ENCODE measurements around the gene CPNE1. TPM values are rescaled to one million over a fixed set of nuclear protein-coding genes. Genes with fewer than 3 reads are reported as not detected.
A peak's percentile ranks its signal among the peaks of the same experiment; 100 is the strongest.
"Not testable (repeated sequence)": the region's sequence is repeated elsewhere in the genome, so short reads cannot be mapped to it uniquely, and the experiment has no call there.

The CPNE1 gene
- total RNA-seq, 1 donor from 2014 or later, result 200 TPM

DNA sequence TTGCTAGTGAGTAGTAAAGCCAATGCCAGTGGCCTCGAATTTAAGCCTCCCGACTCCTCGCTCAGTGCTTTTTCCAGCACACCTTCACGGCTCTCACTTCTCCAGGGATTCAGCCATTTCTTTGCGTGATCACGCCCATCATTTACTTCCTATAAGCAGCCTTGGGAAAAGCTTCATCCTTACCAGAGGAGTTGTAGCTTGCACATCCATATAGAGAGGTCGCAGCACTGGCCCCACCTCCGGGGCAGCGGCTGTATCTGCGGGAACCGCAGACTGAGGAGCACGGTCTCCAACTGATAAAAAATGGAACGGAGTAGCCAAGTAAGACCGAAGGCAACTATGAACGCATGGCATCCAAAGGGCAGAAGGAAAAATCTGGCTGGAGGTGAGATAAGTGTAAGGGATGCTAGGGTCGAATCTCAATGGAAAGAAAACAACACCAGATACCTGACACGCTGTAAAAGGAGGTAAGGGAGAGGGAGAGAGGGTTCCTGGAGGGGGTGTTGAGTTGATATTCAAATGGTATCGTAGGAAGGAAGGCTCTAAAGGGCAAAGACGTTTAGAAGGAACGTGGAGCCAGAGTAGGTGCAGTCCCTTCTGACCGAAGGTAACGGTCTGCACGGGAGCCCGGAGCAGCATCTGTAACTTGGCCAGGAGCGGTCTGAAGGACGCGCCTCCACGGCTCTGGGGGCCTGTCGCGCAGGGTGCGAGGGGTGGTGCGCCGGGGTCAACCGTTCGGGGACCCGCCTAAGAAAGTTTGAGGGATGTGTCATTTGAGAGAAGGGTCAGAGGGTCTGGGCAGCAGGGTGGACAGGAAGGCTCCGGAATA lies 33.8 kb upstream of the CPNE1 start:
- DNase-seq (ENCODE audit: low spot score), result peak; percentile 32

DNA sequence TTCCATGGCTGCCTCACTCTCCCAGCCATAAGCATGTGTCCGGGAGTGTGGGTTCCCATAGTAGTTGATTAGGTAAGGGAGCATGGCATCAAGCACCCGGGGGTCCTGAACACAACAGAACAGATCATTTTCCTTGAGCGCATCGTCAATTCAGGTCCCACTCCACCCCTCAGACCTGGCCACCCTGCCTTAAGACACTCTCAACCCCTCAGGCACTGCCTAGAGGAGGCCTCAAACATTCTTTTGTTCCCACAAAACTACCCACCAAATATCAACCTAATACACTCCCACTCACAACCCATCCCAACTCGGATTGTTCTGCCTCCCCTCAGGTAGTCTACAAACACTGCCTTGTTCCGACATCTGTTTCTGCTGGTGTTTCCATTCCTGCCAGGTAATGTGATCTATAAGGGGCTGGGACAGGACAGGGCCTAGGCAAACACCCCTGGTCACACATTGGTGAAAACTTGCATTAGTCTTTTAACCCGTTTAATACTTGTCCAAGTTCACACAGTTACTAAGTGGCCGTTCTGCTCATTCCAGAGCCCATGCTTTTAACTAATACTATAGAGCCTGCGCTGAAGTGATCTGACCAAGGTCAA lies 33.1 kb upstream of the CPNE1 start:
- DNase-seq (ENCODE audit: low spot score), result peak; percentile 29

DNA sequence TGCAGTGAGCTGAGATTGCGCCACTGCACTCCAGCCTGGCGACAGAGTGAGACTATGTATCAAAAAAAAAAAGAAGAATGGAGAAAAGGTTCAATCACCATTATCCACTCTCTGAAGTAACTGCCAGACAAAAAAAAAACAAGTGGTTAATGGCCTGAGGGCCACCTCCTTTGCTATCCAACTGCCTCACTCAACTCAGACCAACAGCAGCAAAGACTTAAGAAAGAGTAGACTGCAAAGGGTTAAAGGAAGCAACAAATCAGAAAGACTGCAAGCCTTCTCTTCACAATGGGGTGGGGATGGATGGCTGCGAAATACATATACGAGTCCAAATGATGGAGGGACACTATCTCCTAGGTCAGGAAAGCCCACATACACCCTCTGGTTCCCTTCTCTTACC lies 31.3 kb upstream of the CPNE1 start:
- no peak for DNase-seq (ENCODE audit: low spot score)

DNA sequence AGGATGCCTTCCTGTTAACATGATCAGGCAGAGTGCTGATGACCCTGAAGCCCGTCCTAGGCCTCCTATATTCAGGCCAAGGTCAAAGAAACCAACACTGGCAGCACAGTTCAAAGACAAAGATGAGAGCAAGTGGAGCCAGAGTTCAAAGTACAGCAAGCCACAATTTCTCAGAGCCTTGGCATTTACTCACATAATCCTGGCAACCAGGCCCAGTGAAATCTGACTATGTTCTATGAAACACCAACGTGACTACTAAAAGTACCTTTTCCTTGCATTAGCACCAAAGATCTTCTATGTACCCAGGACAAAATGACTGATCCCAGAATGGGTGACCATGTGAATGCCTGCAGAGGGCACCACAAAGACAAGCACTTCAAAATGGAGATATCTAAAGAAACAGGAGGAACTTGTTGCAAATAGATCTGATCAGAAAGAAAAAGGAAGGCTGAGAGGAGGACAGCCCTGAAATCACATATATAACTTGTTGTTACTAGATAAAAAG lies 30.6 kb upstream of the CPNE1 start:
- peak; percentile 8 for DNase-seq (ENCODE audit: low spot score)

DNA sequence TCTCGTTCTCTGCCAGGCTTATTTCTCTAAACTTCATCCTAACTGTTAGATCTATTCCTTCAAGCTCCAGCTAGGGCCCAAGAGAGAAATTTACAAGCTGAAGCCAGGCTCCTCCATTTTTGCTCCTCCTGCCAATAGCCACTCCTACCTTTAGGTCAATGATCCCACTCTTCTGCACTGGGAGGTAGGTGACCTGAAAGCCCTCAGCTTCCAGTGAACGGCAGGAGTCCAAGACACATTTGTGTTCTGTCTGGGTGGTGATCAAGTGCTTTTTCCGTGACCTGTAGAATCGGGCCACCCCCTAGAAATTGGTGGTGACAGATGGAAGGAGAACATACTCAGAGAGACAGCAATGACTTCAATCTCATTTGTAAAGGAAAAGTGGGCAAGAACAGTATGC lies 25.6 kb upstream of the CPNE1 start:
- DNase-seq (ENCODE audit: low spot score), result peak; percentile 13

DNA sequence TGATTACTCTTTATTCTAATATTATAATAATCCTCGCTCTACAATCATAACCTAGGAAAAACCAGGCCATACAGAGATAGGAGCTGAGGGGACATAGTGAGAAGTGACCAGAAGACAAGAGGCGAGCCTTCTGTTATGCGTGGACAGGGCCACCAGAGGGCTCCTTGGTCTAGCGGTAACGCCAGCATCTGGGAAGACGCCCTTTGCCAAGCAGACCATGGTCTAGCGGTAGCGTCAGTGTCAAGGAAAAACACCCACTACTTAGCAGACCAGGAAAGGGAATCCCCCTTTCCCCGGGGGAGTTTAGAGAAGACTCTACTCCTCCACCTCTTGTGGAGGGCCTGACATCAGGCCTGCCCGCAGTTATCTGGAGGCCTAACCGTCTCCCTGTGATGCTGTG lies 22.2 kb upstream of the CPNE1 start:
- peak; percentile 22 for DNase-seq (ENCODE audit: low spot score)

DNA sequence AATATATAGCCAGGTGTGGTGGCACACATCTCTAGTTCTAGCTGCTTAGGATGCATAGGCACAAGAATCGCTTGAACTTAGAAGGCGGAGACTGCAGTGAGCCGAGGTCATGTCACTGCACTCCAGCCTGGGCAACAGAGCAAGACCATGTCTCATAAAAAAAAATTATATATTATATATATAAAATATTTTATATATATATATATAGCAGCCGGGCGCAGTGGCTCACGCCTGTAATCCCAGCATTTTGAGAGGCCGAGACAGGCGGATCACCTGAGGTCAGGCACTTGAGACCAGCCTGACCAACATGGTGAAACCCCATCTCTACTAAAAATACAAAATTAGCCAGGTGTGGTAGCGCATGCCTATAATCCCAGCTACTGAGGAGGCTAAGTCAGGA lies 20.7 kb upstream of the CPNE1 start:
- DNase-seq (ENCODE audit: low spot score), result not testable (repeated sequence)

DNA sequence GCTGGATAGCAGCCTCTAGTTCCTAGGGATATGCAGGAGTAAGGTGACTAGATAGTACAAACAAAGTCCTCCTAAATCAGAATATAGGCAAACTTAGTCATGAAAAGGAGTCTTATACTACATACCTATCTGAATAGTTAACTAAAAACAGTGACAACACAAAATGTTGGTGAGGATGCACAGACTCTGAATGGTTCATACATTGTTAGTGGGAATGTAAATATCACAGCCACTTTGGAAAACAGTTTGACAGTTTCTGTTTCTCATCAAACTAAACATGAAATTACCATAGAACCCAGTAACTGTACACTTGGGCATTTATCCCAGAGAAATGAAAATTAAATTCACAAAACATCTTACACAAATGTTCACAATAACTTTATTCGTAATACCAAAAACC lies 17.3 kb upstream of the CPNE1 start:
- no peak for DNase-seq (ENCODE audit: low spot score)

DNA sequence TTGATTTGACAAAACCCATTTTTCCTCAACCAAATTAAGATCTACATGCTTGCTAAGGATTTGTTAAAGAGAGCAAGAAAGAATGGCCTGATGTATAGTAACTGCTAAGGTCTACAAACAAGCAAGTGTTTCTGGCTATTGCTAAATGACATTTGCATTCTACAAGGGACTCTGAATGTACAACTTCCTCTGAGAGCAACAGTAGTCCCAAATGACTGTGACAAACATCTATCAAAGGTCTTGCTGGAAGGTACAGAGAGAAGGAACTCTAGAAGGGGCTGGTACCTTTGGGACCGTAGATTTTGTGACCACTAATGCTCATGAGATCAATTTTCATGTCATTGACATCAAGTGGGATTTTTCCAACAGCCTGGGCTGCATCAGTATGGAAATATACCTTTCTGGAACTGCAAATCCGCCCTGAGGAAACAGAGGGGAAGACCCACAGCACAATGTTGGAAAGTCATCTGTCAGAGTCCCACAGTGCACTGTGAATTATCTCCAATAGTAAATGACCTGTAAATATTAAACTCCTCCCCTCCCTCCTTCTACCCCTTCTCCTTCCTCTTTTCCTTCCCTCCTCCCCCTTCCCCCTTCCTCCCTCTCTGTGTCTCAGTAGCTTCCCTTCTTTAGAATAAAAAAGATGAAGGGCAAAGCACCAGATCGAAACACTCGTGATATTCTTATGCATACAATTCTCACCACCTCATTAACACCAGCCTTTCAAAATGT lies 15.9 kb upstream of the CPNE1 start:
- no peak for DNase-seq (ENCODE audit: low spot score)

DNA sequence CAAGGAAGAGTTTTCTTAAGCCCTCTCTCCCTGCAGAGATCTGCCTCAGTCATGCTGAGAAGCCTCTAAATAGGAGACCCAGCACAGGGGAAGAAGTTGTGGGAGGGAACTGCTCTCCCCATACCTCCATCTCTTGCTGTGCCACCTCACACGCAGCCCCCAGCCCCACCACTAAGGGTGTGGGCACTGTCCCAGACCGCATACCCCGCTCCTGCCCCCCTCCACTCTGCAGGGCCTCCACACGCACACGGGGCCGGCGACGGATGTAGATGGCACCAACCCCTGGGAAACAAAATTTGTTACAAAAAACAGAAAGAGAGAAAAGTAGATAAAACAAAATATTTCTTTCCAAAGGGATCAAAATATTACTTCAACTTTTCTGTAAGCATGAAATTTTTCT lies 10.2 kb upstream of the CPNE1 start:
- DNase-seq (ENCODE audit: low spot score), result no peak

DNA sequence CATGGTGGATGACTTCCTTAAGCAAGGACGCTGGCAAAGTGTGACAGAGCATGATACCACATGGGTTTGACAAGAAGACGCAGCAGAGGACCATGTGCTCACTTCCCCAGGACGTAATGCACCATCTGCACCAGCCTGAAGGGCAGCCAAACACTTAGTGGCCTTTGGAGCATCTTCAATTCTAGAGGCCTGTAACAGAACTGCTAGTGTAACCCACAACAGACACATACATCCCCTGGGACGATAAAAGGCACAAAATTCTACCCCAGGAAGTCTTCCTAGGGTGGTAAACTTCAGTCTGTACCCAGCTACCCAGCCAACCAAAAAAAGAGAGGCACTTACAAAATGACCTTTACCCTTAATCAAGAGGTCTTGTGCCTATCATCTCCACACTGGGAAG lies 9.2 kb upstream of the CPNE1 start:
- DNase-seq (ENCODE audit: low spot score), result no peak

DNA sequence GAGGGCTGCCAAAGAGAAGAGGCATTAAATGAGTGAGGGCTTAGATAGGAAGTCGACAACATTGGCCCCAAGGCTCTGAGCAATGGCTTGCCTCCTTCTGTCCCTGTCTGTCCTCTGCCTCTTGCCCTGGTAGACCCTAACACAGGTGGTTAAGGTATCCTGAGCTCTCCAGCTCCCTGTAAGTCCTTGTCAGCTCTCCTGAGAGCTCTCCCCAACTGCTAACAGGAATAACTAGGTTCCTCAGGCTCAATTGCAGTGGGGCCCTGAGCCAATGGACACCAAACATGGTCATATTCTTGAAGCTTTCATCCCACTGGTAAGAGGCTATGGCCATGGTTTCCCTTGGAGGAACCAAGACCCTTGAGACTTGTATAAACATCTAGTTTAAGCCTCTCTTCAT lies 5.0 kb upstream of the CPNE1 start:
- no peak for DNase-seq (ENCODE audit: low spot score)

DNA sequence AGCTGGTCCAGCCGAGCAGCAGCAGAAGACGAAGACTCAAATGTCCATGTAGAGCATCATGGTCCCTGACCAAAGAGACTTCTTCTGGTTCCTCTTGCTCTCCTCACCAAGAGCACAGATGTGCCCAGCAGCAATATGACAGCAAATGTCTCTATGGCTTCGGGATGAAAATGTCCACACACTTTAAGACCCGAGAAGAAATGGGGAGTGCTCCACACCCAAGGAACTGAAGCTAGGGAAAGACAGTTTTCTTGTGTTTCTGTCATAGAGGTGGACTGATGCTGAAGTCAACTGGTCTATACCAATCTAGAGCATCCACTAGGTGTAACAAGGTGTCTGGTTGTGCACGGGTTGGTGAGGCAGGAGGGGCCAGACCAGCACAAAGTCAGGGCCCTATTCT lies 4.5 kb upstream of the CPNE1 start:
- DNase-seq (ENCODE audit: low spot score), result no peak

DNA sequence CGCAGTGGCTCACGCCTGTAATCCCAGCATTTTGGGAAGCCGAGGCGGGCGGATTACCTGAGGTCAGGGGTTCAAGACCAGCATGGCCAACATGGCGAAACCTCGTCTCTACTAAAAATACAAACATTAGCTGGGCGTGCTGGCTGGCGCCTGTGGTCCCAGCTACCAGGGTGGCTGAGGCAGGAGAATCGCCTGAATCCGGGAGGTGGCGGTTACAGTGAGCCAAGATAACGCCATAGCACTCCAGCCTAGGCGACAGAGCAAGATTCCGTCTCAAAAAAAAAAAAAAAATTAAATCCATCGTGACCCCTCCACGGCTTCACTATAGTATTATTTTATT lies 1.2 kb upstream of the CPNE1 start:
- no peak for DNase-seq (ENCODE audit: low spot score)

DNA sequence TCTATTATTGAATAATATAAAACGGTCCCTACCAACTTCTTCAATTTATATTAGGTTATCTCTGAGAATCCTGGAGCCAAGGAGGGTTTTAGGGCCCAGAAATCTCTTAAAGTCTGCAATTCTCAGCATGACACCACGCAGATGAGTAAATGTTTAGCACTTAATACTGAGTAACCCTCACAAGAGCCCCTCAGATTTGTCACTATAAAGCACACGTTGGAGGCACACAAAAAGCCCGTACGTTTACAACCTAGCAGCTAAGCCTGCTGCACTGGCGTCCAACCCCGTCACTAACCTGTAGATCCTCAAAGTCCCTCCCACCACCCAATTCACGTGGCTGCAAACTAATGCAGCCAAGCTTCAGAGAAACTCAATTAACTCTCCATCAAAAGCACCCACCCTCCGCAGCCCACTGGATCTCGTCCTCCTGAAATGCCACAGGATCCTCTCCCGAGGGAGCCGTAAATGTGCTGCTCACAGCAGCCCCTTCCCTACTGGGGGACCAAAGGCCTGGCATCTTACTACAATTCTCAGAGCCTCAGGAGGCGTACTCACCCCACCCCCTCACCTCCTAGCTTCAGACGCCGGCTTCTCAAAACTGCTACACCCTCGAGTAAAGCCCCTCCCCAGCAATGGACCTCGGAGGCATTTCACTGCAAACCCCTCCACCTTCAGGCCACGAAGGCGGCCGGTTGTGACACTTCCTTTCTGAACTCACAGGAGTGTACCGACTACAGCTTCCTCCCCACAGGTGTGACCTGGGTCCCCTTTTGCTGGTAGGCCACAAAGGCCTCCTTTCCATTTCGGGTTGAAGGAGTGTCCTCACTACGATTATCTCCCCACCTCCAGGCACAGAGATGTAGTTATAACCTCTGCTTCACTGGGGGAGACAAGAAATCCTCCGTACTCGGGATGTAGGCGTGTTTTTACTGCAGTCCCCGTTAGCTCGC lies 909 bp downstream of the CPNE1 start:
- DNase-seq (ENCODE audit: low spot score), result peak; percentile 59

DNA sequence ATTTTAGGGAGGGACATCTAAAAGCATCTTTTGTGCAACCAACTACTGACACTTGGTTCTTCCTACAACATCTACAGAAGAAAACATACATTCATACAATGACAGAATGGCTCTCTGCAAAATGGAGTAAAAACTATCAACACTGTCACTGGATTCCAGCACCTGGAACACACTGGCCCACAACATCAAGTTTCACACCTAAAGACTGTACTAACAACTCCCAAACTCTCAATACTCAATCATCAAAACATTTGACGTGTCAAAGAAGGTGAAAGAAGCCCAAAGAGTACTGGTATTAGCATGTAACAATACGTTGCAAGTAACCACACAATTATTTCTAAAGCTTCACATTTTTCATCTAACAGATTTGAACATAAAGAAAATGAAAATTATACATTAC lies 2.1 kb downstream of the CPNE1 start:
- no peak for DNase-seq (ENCODE audit: low spot score)

DNA sequence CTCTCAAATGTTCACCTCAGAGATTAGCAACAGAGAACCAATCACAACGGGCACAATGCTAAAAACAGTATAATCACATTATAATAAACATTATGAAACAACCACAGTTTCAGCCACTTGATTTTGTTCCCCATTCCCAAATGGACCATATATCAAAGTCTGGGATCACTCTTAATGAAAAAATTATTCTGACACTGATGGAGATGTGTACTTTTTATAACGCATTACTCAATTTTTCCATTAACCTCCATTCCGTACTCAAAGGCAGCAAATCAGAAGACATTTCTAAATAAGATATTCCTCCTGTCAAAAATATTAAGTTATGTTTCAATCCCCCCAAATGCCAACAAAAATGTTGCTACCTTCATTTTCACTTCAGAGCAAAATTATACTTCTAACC lies 2.8 kb downstream of the CPNE1 start:
- no peak for DNase-seq (ENCODE audit: low spot score)

DNA sequence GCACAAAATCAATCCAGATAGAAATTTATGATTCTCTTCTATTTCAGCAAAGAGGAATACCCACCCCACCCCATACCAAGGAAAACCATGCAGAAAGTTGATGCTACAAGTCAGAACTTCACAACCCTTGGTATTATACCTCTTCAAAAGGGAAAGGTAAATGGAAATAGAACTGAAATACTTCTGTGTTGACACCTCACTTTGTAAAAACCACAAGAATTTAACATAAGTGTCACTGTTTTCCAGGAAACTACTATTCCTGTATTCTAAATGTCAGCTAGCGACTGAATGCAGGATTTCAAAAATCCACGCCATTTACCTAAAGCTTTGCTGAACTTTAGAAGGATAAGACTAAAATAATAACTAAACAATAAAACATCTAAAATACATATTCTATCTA lies 3.6 kb downstream of the CPNE1 start:
- no peak for DNase-seq (ENCODE audit: low spot score)

DNA sequence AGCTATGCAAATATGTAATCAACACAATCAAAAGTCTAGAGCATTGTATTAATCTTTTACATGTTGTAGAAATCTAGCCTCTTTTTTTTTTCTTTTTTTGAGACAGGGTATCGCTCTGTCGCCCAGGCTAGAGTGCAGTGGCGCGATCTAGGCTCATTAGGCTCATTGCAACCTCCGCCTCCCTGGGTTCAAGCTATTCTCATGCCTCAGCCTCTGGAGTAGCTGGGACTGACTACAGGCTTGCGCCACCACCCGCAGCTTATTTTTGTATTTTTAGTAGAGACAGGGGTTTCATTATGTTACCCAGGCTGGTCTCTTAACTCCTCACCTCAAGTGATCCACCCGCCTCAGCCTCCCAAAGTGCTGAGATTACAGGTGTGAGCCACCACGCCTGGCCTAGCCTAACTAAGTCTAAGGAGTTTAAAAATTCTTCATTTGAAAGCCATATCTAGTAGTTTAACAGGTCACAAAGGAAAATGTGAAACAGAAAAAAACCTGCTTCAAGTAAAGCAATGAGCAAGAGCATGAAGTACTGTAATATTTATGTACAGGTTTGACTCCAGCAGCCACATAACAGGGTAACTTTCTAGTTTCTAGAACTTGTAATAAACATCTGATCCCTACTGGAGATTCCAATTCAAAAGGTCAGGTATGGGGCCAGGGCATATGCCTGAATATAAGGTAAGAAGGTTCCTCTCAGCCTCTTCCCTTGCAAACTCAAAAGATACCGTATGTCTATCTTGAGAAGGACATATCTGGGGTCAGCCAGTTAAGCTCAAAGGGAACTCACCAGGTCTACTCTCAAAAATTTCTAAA lies 4.4 kb downstream of the CPNE1 start:
- no peak for DNase-seq (ENCODE audit: low spot score)

DNA sequence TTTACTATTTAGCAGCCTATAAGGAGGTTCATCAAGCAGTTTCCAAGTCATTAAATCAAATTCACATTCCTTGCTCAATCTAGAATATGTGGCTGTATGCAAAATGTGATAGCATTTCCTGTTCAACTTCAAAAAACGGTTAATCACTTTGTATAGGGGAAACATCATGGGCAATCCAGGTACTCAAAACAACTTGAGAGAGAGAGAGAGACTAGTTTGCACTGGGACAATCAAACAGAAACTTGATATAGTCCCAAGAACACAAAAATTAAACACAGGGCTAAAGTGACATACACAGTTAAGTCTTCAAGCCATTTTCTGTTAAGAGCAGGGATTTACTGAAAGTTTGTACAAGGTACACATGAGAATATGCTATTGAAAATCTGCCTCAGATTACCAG lies 7.4 kb downstream of the CPNE1 start:
- DNase-seq (ENCODE audit: low spot score), result no peak

DNA sequence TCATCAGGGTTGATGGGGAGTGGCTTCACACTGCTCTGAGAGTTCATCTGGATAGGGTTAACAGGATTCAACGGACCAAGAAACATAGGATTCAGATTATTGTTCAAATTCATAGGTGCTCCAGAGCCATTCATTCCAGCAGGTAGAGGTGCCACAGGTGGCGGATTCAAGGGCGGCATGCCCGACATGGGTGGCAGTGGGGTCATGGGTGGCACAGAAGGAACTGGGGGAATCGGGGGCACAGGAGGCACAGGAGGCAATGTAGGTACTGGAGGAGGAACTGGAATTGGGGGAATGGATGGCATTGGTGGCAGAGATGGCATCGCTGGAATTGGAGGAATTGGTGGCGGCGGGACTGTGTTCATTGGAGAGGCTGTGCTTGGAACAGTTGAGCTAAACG lies 10.3 kb downstream of the CPNE1 start:
- no peak for DNase-seq (ENCODE audit: low spot score)
